A673 (cell line): ENCODE results near the gene FKBP11. TPM values are rescaled to one million over a fixed set of nuclear protein-coding genes. Genes with fewer than 3 reads are reported as not detected.

Experiments used
- BruUV-seq: library from RNA; stranded (reverse); fragments of 400-500 nt; replicated peaks from 2 replicates; lab custom pipeline; 2021; lab: Mats Ljungman, UMichigan
- CTCF ChIA-PET: fragments of 300-600 bp; sonication (Branson Sonifier 250); formaldehyde crosslinking; loops from one replicate; lab custom pipeline; 2022; ENCODE audit warnings: antibody characterized with exemption; lab: Charles Lee
- POLR2A ChIA-PET: fragments of 300-600 bp; sonication (Branson Sonifier 250); formaldehyde crosslinking; loops from one replicate; lab custom pipeline; 2022; ENCODE audit warnings: antibody characterized with exemption; ENCODE audit not compliant: low non-redundant PET; lab: Charles Lee
- DNase-seq: peaks from one replicate; pipeline ENCODE4 v3.0.0-alpha.2; 2015; ENCODE audit warnings: low spot score
- H3K27ac ChIP-seq: fragments of 200-600 bp; sonication (generic); 2 replicates; pipeline ENCODE4 v1.5.1; 2016; ENCODE audit warnings: mixed run types, low read depth, mild to moderate bottlenecking, mixed read lengths, antibody characterized with exemption, low read length; ENCODE audit not compliant: poor library complexity, severe bottlenecking
- H3K27me3 ChIP-seq: fragments of 200-600 bp; sonication (generic); replicated peaks from 2 replicates; pipeline ENCODE4 v1.6.1; 2017; ENCODE audit warnings: mixed run types, low read depth, mild to moderate bottlenecking, mixed read lengths, antibody characterized with exemption, low read length; ENCODE audit not compliant: insufficient read depth, poor library complexity
- H3K36me3 ChIP-seq: fragments of 200-600 bp; sonication (generic); 2 replicates; pipeline ENCODE4 v1.6.1; 2016; ENCODE audit warnings: mixed run types, mild to moderate bottlenecking, mixed read lengths, antibody characterized with exemption, low read length; ENCODE audit not compliant: insufficient read depth, poor library complexity, severe bottlenecking
- H3K4me1 ChIP-seq: fragments of 200-600 bp; sonication (generic); 2 replicates; pipeline ENCODE4 v1.6.1; 2017; ENCODE audit warnings: mixed run types, mild to moderate bottlenecking, mixed read lengths, antibody characterized with exemption, low read length; ENCODE audit not compliant: insufficient read depth, poor library complexity, severe bottlenecking
- H3K4me3 ChIP-seq: fragments of 200-600 bp; sonication (generic); 2 replicates; pipeline ENCODE4 v1.5.1; 2016; ENCODE audit warnings: low read depth, mixed run types, mild to moderate bottlenecking, mixed read lengths, low read length; ENCODE audit not compliant: poor library complexity, severe bottlenecking
- H3K9me3 ChIP-seq: fragments of 200-600 bp; sonication (generic); 2 replicates; pipeline ENCODE4 v1.6.1; 2016; ENCODE audit warnings: mixed run types, low read depth, mild to moderate bottlenecking, mixed read lengths, antibody characterized with exemption, low read length; ENCODE audit not compliant: poor library complexity, severe bottlenecking
- EZH2 ChIP-seq: fragments of 200-600 bp; sonication (generic); IDR thresholded peaks from 2 replicates; pipeline ENCODE4 v1.6.1; 2017; ENCODE audit warnings: borderline replicate concordance, low read depth, mild to moderate bottlenecking, mixed read lengths, antibody characterized with exemption, low read length; ENCODE audit not compliant: poor library complexity, severe bottlenecking
- intact Hi-C: fragments of 100-400 bp; cut with micrococcal nuclease; formaldehyde crosslinking; loops from one replicate; pipeline ENCODE4 v1.10.0; 2022; ENCODE audit not compliant: unreplicated experiment
- total RNA-seq: library from RNA; stranded (reverse); gene quantifications from 2 replicates; pipeline ENCODE4 v1.2.3, GENCODE V29; 2021
- TF ChIP-seq, protein P1 (sequence below): fragments of 300-800, 200-600 bp; sonication (generic); conservative IDR thresholded peaks from 2 replicates; pipeline ENCODE4 v1.5.1; 2017; ENCODE audit warnings: low read depth, mild to moderate bottlenecking, antibody characterized with exemption, low read length, moderate library complexity, mixed read lengths

Gene FKBP11
- total RNA-seq, 1 experiment from 2014 or later = 32.5 TPM

- intact Hi-C loops = no loop called here
- TF ChIP-seq, protein P1, sequence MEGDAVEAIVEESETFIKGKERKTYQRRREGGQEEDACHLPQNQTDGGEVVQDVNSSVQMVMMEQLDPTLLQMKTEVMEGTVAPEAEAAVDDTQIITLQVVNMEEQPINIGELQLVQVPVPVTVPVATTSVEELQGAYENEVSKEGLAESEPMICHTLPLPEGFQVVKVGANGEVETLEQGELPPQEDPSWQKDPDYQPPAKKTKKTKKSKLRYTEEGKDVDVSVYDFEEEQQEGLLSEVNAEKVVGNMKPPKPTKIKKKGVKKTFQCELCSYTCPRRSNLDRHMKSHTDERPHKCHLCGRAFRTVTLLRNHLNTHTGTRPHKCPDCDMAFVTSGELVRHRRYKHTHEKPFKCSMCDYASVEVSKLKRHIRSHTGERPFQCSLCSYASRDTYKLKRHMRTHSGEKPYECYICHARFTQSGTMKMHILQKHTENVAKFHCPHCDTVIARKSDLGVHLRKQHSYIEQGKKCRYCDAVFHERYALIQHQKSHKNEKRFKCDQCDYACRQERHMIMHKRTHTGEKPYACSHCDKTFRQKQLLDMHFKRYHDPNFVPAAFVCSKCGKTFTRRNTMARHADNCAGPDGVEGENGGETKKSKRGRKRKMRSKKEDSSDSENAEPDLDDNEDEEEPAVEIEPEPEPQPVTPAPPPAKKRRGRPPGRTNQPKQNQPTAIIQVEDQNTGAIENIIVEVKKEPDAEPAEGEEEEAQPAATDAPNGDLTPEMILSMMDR = no peak
- no peak for TF ChIP-seq EZH2
- peaks cover 13% of the 10 kb centered on the region for H3K27me3 ChIP-seq
- no peaks in the 10 kb centered on the region for H3K4me1 ChIP-seq
- H3K4me3 ChIP-seq = no peak overlapping the region
- H3K9me3 ChIP-seq = no peaks in the 10 kb centered on the region
- POLR2A ChIA-PET = interaction anchor here (0.6 to 0.7 kb wide), 2 partner anchors 15 to 94 kb away, joined by 4 to 8 read pairs; no protein-coding TSS in a partner anchor
- H3K27ac ChIP-seq = no peak overlapping the region
- no peaks in the 10 kb centered on the region for H3K36me3 ChIP-seq
- BruUV-seq = no TSS peak
- no peak for DNase-seq
- CTCF ChIA-PET = no interaction called here
These were observed 31.0 kb downstream of the FKBP11 start for GRCh38 chr12:48894271-48894670.

GRCh38 chr12:48890657-48891418 lies 34.5 kb downstream of the FKBP11 start:
- no peak overlapping the region for H3K27ac ChIP-seq
- peak overlapping the region; percentile 27 for H3K4me3 ChIP-seq
- intact Hi-C loops = loop anchor here (1.0 kb wide), 1 partner anchor 38 kb away; no protein-coding TSS in a partner anchor
- no peaks in the 10 kb centered on the region for H3K36me3 ChIP-seq
- H3K27me3 ChIP-seq = peaks cover 13% of the 10 kb centered on the region
- TF ChIP-seq EZH2 = no peak
- TF ChIP-seq, protein P1 = peak; percentile 95
- no peaks in the 10 kb centered on the region for H3K4me1 ChIP-seq
- CTCF ChIA-PET = interaction anchor here (0.6 to 4.0 kb wide), 11 partner anchors 10 to 138 kb away, joined by 3 to 56 read pairs (median 7); partner anchors contain the start of gene DDX23
- BruUV-seq = no TSS peak
- no peaks in the 10 kb centered on the region for H3K9me3 ChIP-seq
- POLR2A ChIA-PET = interaction anchor here (0.6 kb wide), 2 partner anchors 57 to 111 kb away, joined by 6 to 10 read pairs; no protein-coding TSS in a partner anchor
- DNase-seq = peak; percentile 80

DNA sequence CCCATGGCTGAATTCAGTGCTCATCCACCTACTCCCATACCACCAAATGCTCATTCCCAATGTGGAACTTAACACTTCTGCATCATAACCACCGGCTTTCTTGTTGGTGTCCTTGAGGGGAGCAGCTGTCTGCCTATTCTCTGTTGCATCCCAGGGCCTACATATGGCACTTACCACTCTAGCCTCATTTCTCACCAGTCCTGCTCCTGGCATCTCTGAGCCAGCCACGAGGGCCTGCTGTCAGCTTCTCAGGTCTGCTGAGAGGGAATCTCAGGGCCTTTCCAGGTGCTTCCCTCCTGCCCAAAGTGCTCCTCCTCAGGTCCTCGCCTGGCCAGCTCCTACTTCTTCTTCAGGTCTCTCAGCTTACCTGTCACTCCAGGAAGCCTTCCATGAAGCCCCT lies 35.6 kb downstream of the FKBP11 start:
- POLR2A ChIA-PET = no interaction called here
- no peaks in the 10 kb centered on the region for H3K36me3 ChIP-seq
- CTCF ChIA-PET = interaction anchor here (0.6 to 4.0 kb wide), 4 partner anchors 8 to 97 kb away, joined by 3 to 56 read pairs (median 3); partner anchors contain the start of gene DDX23
- no peaks in the 10 kb centered on the region for H3K9me3 ChIP-seq
- H3K4me3 ChIP-seq = no peak overlapping the region
- DNase-seq = no peak
- TF ChIP-seq, protein P1 = no peak
- no peak for TF ChIP-seq EZH2
- intact Hi-C loops = loop anchor here (1.0 kb wide), 1 partner anchor 36 kb away; no protein-coding TSS in a partner anchor
- no peak overlapping the region for H3K27ac ChIP-seq
- no peaks in the 10 kb centered on the region for H3K4me1 ChIP-seq
- BruUV-seq = no TSS peak
- peaks cover 13% of the 10 kb centered on the region for H3K27me3 ChIP-seq
